Activated CD8-positive, alpha-beta memory T cell treated with anti-CD3 and anti-CD28 coated beads, Interleukin-2, amount 50 U/mL, for 48 hours (primary cell): Measurements from ENCODE around the gene CFAP97D2.
"Not testable (repeated sequence)": the region's sequence is repeated elsewhere in the genome, so short reads cannot be mapped to it uniquely, and the experiment has no call there.

Experiments
- DNase-seq: peaks from one replicate; pipeline ENCODE4 v3.0.0-alpha.2; 2020

The CFAP97D2 gene

GRCh38 chr13:114179087-114179658 is at the start of gene CFAP97D2:
Gene CFAP97D2 (plus strand): TSS chr13:114179257. CDS start chr13:114179331, 74 bp downstream.
- no peak for DNase-seq

- DNase-seq, result no peak
Measured at GRCh38 chr13:114129649-114130062, 49.4 kb upstream of the CFAP97D2 start.

GRCh38 chr13:114130131-114130836 is 48.8 kb upstream of the CFAP97D2 start:
- no peak for DNase-seq

- DNase-seq, result peak; percentile 73
Measured at GRCh38 chr13:114130837-114131582, 48.0 kb upstream of the CFAP97D2 start.

- DNase-seq, result no peak
Measured at GRCh38 chr13:114131583-114132418, 47.3 kb upstream of the CFAP97D2 start.

GRCh38 chr13:114132419-114133121 is 46.5 kb upstream of the CFAP97D2 start, which contains the start of gene RASA3:
Gene RASA3 (minus strand): TSS chr13:114132623. CDS start chr13:114132489, 134 bp downstream.
- DNase-seq, result peak; percentile 84

- DNase-seq, result not testable (repeated sequence)
Measured at GRCh38 chr13:114133126-114133525, 45.9 kb upstream of the CFAP97D2 start.

- DNase-seq, result not testable (repeated sequence)
Measured at GRCh38 chr13:114133552-114133951, 45.5 kb upstream of the CFAP97D2 start.

GRCh38 chr13:114134111-114134943 is 44.7 kb upstream of the CFAP97D2 start:
- peak; percentile 54 for DNase-seq

GRCh38 chr13:114134944-114135610 is 44.0 kb upstream of the CFAP97D2 start:
- peak; percentile 49 for DNase-seq

- DNase-seq, result peak; percentile 52
Measured at GRCh38 chr13:114135731-114136171, 43.3 kb upstream of the CFAP97D2 start.

GRCh38 chr13:114136576-114136975 is 42.5 kb upstream of the CFAP97D2 start:
- no peak for DNase-seq

GRCh38 chr13:114140131-114140905 is 38.7 kb upstream of the CFAP97D2 start:
- peak; percentile 57 for DNase-seq

GRCh38 chr13:114140906-114141250 is 38.2 kb upstream of the CFAP97D2 start:
- DNase-seq, result peak; percentile 65

- no peak for DNase-seq
Measured at GRCh38 chr13:114141261-114141996, 37.6 kb upstream of the CFAP97D2 start.

- DNase-seq, result no peak
Measured at GRCh38 chr13:114142137-114142550, 36.9 kb upstream of the CFAP97D2 start.

- DNase-seq, result peak; percentile 72
Measured at GRCh38 chr13:114142640-114143490, 36.2 kb upstream of the CFAP97D2 start.
